HG03432 (cell line): ENCODE data around the gene MPP2.
"Not testable (repeated sequence)": the region's sequence is repeated elsewhere in the genome, so short reads cannot be mapped to it uniquely, and the experiment has no call there.

Source experiments
- ATAC-seq: cut with Tn5 transposase; IDR thresholded peaks from one replicate; pipeline ENCODE4 v1.9.1; 2021; ENCODE audit warnings: mild to moderate bottlenecking, moderate library complexity; ENCODE audit not compliant: unreplicated experiment

Gene MPP2

GRCh38 chr17:43907425-43907981, at the start of gene MPP2:
MPP2 (minus strand) TSS chr17:43907536; CDS start chr17:43904460, 3,076 bp downstream.
- no peak for ATAC-seq

- no peak for ATAC-seq
These were observed 48.9 kb upstream of the MPP2 start for GRCh38 chr17:43956222-43956621.

- no peak for ATAC-seq
These were observed 46.4 kb upstream of the MPP2 start, which contains the start of gene PYY for GRCh38 chr17:43953746-43954145. PYY (minus strand) TSS chr17:43953940; CDS start chr17:43953483, 457 bp downstream.

- ATAC-seq: no peak
These were observed 45.7 kb upstream of the MPP2 start for GRCh38 chr17:43952724-43953666.

- ATAC-seq: no peak
These were observed 45.0 kb upstream of the MPP2 start for GRCh38 chr17:43952351-43952723.

GRCh38 chr17:43951750-43952149, 44.4 kb upstream of the MPP2 start:
- no peak for ATAC-seq

- no peak for ATAC-seq
These were observed 43.2 kb upstream of the MPP2 start for GRCh38 chr17:43950554-43950953.

- ATAC-seq: no peak
These were observed 42.4 kb upstream of the MPP2 start for GRCh38 chr17:43949781-43950180.

- ATAC-seq: no peak
These were observed 39.4 kb upstream of the MPP2 start for GRCh38 chr17:43946781-43947180.

GRCh38 chr17:43945074-43945829, 37.9 kb upstream of the MPP2 start:
- no peak for ATAC-seq

- ATAC-seq: no peak
These were observed 34.8 kb upstream of the MPP2 start, which contains the start of gene PPY for GRCh38 chr17:43942051-43942685. PPY (minus strand) TSS chr17:43942476; CDS start chr17:43941654, 822 bp downstream.

GRCh38 chr17:43940630-43941029, 33.3 kb upstream of the MPP2 start:
- ATAC-seq: no peak

- ATAC-seq: no peak
These were observed 32.5 kb upstream of the MPP2 start for GRCh38 chr17:43939886-43940285.

GRCh38 chr17:43939452-43939851, 32.1 kb upstream of the MPP2 start:
- ATAC-seq: not testable (repeated sequence)

- ATAC-seq: no peak
These were observed 31.5 kb upstream of the MPP2 start for GRCh38 chr17:43938838-43939182.

- ATAC-seq: no peak
These were observed 29.1 kb upstream of the MPP2 start for GRCh38 chr17:43936434-43936833.

- no peak for ATAC-seq
These were observed 28.6 kb upstream of the MPP2 start for GRCh38 chr17:43935926-43936261.

- no peak for ATAC-seq
These were observed 28.0 kb upstream of the MPP2 start for GRCh38 chr17:43935204-43935925.

- ATAC-seq: no peak
These were observed 25.6 kb upstream of the MPP2 start for GRCh38 chr17:43932923-43933322.

GRCh38 chr17:43932357-43932756, 25.0 kb upstream of the MPP2 start:
- ATAC-seq: no peak
